ENCODE results near the gene WRNIP1.
"Not testable (repeated sequence)": the region's sequence is repeated elsewhere in the genome, so short reads cannot be mapped to it uniquely, and the experiment has no call there.

- TF ChIP-seq POLR2AphosphoS5 (IDR thresholded peaks at IDR 0.05; ENCODE audit: insufficient read depth in 1 of 2, low read depth in 1 of 2); CTCF (IDR thresholded peaks at IDR 0.05): not testable (repeated sequence)
Measured at GRCh38 chr6:2801687-2802086, 36.5 kb downstream of the WRNIP1 start.
